HG03565 (cell line): ENCODE data around the gene DEGS1.

ENCODE experiments used
- ATAC-seq: cut with Tn5 transposase; IDR thresholded peaks from one replicate; pipeline ENCODE4 v1.9.1; 2021; ENCODE audit warnings: mild to moderate bottlenecking, moderate library complexity; ENCODE audit not compliant: unreplicated experiment

DEGS1 gene

GRCh38 chr1:224212618-224213061 lies 29.6 kb downstream of the DEGS1 start:
- no peak for ATAC-seq

- ATAC-seq = no peak
Observed at GRCh38 chr1:224213438-224214119, 30.5 kb downstream of the DEGS1 start.

GRCh38 chr1:224216382-224216781 lies 33.3 kb downstream of the DEGS1 start:
- no peak for ATAC-seq

GRCh38 chr1:224217655-224218623 lies 34.9 kb downstream of the DEGS1 start:
- no peak for ATAC-seq

- ATAC-seq = no peak
Observed at GRCh38 chr1:224219011-224219611, 36.1 kb downstream of the DEGS1 start.

- no peak for ATAC-seq
Observed at GRCh38 chr1:224219612-224220059, 36.6 kb downstream of the DEGS1 start.

- ATAC-seq = no peak
Observed at GRCh38 chr1:224223819-224224714, 41.0 kb downstream of the DEGS1 start.

- ATAC-seq = no peak
Observed at GRCh38 chr1:224226849-224227502, 43.9 kb downstream of the DEGS1 start.

GRCh38 chr1:224234017-224234416 lies 51.0 kb downstream of the DEGS1 start:
- no peak for ATAC-seq

- no peak for ATAC-seq
Observed at GRCh38 chr1:224235813-224236493, 52.9 kb downstream of the DEGS1 start.

GRCh38 chr1:224237119-224237881 lies 54.3 kb downstream of the DEGS1 start:
- no peak for ATAC-seq

- ATAC-seq = no peak
Observed at GRCh38 chr1:224238212-224238611, 55.2 kb downstream of the DEGS1 start.

GRCh38 chr1:224238756-224239155 lies 55.7 kb downstream of the DEGS1 start:
- no peak for ATAC-seq
